AG04449 (cell line): ENCODE results near the gene PTPA.

ENCODE experiments used
- CTCF ChIA-PET: fragments of 350-600 bp; formaldehyde crosslinking; extraction: SDS; loops from one replicate; lab custom pipeline; 2021; ENCODE audit warnings: antibody characterized with exemption; lab: Yijun Ruan, JAX
- POLR2A ChIA-PET: fragments of 400-600, 350-600 bp; formaldehyde crosslinking; extraction: SDS; loops from one replicate; lab custom pipeline; 2020; ENCODE audit warnings: antibody characterized with exemption, inconsistent platforms; lab: Yijun Ruan, JAX
- DNase-seq: peaks from one replicate; pipeline ENCODE4 v3.0.0-alpha.2; 2010; ENCODE audit warnings: low read depth, low spot score
- H3K4me3 ChIP-seq: 2 replicates; pipeline ENCODE4 v1.5.1; 2011; ENCODE audit warnings: low read depth, mild to moderate bottlenecking, control low read depth, low read length
- CTCF ChIP-seq: IDR thresholded peaks from one replicate; pipeline ENCODE4 v1.5.1; 2011; ENCODE audit warnings: mild to moderate bottlenecking, moderate library complexity, low read length, control low read depth, inconsistent platforms; ENCODE audit not compliant: insufficient read depth; ENCODE audit errors: missing control alignments

PTPA gene

GRCh38 chr9:129142138-129142935 is 31.1 kb downstream of the PTPA start:
- H3K4me3 ChIP-seq, result peak overlapping the region; percentile 29
- DNase-seq, result no peak
- ChIA-PET POLR2A (interaction anchor here (0.6 to 11.6 kb wide), 18 partner anchors 10 to 485 kb away, joined by 3 to 233 read pairs (median 3); partner anchors contain the start of genes IER5L and NTMT1), CTCF (interaction anchor here (0.5 to 24.0 kb wide), 61 partner anchors 10 to 553 kb away, joined by 3 to 735 read pairs (median 4); partner anchors contain the start of genes C9orf50, IER5L and NTMT1)
- TF ChIP-seq CTCF, result no peak

GRCh38 chr9:129143031-129143927 is 32.1 kb downstream of the PTPA start:
- H3K4me3 ChIP-seq, result peak overlapping the region; percentile 37
- DNase-seq, result peak; percentile 64
- TF ChIP-seq CTCF, result peak; percentile 99
- CTCF ChIA-PET, result interaction anchor here (0.5 to 24.0 kb wide), 55 partner anchors 9 to 552 kb away, joined by 3 to 735 read pairs (median 5); partner anchors contain the start of genes C9orf50, IER5L and NTMT1
- POLR2A ChIA-PET, result interaction anchor here (0.6 to 11.6 kb wide), 16 partner anchors 9 to 484 kb away, joined by 3 to 233 read pairs (median 3); partner anchors contain the start of genes IER5L and NTMT1

- ChIA-PET CTCF (interaction anchor here (1.3 to 18.3 kb wide), 5 partner anchors 13 to 479 kb away, joined by 3 to 345 read pairs (median 16); partner anchors contain the start of gene IER5L), POLR2A (interaction anchor here (1.6 to 11.6 kb wide), 4 partner anchors 21 to 351 kb away, joined by 5 to 233 read pairs (median 8); partner anchors contain the start of gene IER5L)
- H3K4me3 ChIP-seq, result no peak overlapping the region
- no peak for DNase-seq
- no peak for TF ChIP-seq CTCF
Observed at GRCh38 chr9:129145316-129145715, 34.1 kb downstream of the PTPA start.

- H3K4me3 ChIP-seq, result no peak overlapping the region
- TF ChIP-seq CTCF, result no peak
- DNase-seq, result peak; percentile 56
- CTCF ChIA-PET, result interaction anchor here (1.1 to 18.3 kb wide), 7 partner anchors 9 to 478 kb away, joined by 3 to 345 read pairs (median 5); partner anchors contain the start of gene IER5L
- POLR2A ChIA-PET, result interaction anchor here (1.6 to 11.6 kb wide), 4 partner anchors 20 to 351 kb away, joined by 5 to 233 read pairs (median 8); partner anchors contain the start of gene IER5L
Observed at GRCh38 chr9:129145841-129146292, 34.7 kb downstream of the PTPA start.

GRCh38 chr9:129146441-129146941 is 35.3 kb downstream of the PTPA start:
- no peak for TF ChIP-seq CTCF
- POLR2A ChIA-PET, result interaction anchor here (0.6 to 11.6 kb wide), 6 partner anchors 19 to 426 kb away, joined by 3 to 233 read pairs (median 6); partner anchors contain the start of gene IER5L
- CTCF ChIA-PET, result interaction anchor here (1.1 to 18.3 kb wide), 7 partner anchors 8 to 478 kb away, joined by 3 to 345 read pairs (median 5); partner anchors contain the start of gene IER5L
- no peak overlapping the region for H3K4me3 ChIP-seq
- no peak for DNase-seq
